HG03432 (cell line): ENCODE data around the gene KIAA1328.
"Not testable (repeated sequence)": the region's sequence is repeated elsewhere in the genome, so short reads cannot be mapped to it uniquely, and the experiment has no call there.

Source experiments
- ATAC-seq: cut with Tn5 transposase; IDR thresholded peaks from one replicate; pipeline ENCODE4 v1.9.1; 2021; ENCODE audit warnings: mild to moderate bottlenecking, moderate library complexity; ENCODE audit not compliant: unreplicated experiment

Gene KIAA1328

DNA sequence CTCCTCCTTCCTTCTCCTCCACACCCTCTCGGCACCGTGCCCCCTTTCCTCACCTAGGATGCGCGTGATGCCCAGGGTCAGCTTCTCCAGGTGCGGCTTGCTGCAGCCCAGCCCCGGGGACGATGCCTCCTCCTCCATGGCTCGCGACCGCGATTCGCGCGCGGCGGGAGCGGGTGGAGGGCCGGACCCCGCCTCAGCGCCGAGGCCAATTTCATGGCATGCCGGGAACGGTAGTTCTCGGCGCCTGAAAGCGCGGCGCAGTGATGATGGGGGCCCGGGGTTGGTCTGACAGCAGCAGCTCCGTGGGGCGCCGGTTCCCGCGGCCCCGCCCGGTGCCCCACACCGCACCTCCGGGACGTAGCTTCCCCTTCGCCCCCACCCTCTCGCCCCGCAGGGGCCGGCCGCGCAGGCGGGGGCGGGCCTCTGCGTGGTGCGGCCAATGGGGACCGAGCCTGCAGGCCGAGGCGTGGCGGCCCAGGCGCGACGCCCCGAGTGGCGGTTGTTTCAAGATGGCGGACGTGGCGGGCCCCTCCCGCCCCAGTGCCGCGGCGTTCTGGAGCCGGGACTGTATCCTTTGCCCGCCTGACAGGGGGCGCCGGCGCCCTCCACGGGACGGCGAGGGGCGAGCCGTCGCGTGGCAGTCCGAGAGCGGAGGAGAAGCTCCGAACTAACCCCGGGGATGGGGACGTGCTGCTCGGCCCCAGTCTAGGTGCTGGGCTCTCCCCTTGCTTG lies at the start of gene KIAA1328, which contains the start of gene TPGS2:
Gene KIAA1328 (plus strand): TSS at position 498 of the 732 bp plus-strand sequence. CDS start 12 bp downstream, at position 510.
Gene TPGS2 (minus strand): TSS at position 373 of the 732 bp plus-strand sequence. CDS start 235 bp downstream, at position 138.
- peak; percentile 95 for ATAC-seq

DNA sequence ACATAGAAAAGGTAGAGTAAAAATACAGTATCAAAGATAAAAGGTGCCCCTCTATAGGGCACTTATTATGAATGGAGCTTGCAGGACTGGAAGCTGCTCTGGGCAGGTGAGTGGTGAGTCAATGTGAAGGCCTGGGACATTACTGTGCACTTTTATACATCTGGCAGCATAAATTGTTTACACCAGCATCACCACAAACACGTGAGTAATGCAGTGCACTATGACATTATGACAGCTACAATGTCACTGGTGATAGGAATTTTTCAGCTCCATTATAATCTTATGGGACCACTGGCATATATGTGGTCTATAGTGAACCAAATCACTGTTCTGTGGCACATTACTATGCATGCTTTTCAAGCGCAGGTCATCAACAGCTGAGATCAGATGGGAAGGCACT lies 48.2 kb upstream of the KIAA1328 start:
- no peak for ATAC-seq

DNA sequence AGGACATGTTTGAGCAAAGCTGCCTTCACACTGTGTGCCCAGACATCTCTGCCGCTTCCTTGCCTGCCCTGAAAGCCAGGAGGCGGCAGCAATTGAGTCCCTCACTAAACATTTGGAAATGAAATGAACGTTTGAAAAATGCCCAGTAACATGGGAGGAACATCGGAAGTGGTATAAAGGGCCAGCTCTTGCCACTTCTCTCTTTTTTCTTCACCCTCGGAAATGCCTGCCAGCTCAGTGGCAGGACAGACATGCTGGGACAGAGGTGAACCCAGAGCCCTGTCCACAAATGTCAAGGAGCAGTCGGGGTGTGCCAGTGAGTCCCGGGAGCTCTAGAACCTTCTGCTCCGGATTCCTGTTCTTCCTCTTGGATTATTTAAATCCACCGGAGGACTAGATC lies 46.2 kb upstream of the KIAA1328 start:
- ATAC-seq = no peak

GRCh38 chr18:36783792-36784191 lies 45.1 kb upstream of the KIAA1328 start:
- no peak for ATAC-seq

GRCh38 chr18:36786686-36787085 lies 42.2 kb upstream of the KIAA1328 start:
- ATAC-seq = no peak

- ATAC-seq = no peak
These were observed 36.2 kb upstream of the KIAA1328 start for GRCh38 chr18:36792634-36793283.

GRCh38 chr18:36798738-36799473 lies 30.0 kb upstream of the KIAA1328 start:
- ATAC-seq = no peak

GRCh38 chr18:36805105-36805504 lies 23.8 kb upstream of the KIAA1328 start:
- no peak for ATAC-seq

DNA sequence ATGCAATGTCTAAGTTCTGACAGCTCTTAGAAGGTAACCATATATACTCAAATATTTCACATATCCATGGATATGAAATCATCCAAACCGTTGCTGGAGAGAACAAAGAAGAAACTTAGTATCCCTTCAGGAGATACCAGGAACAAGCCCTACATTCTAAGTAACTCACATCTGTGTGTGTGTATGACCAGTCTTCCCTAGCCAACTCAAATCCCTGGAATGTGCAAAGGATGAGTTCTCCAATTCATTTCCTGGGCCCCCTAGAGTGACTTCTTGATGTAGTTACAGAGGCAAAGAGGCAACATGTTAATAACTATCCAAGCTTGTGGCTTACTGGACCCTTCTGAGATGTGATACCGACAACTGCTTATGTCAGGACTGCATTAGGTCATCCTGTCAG lies 20.2 kb upstream of the KIAA1328 start:
- no peak for ATAC-seq

- peak; percentile 97 for ATAC-seq
These were observed 19.1 kb upstream of the KIAA1328 start for GRCh38 chr18:36809590-36810381.

DNA sequence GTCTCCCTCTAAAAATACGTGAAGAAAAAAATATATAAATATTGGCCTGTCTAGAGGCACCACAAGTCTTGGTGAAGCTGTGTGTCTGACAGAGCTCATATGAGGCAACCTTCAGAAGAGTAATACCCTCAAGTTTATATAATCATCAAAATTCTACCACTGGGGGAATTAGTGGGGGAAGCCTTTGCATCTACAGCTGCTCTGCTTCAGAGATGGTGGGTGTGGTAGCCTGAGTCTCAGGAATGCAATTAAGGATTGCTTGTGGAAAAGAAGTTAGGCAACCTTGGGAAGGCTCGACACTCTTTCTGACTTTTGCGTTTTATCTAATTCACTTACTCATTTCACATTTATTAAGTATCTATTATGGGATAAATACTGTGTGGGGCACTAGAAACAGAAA lies 17.5 kb upstream of the KIAA1328 start:
- ATAC-seq = no peak

GRCh38 chr18:36811955-36812354 lies 17.0 kb upstream of the KIAA1328 start:
- no peak for ATAC-seq

DNA sequence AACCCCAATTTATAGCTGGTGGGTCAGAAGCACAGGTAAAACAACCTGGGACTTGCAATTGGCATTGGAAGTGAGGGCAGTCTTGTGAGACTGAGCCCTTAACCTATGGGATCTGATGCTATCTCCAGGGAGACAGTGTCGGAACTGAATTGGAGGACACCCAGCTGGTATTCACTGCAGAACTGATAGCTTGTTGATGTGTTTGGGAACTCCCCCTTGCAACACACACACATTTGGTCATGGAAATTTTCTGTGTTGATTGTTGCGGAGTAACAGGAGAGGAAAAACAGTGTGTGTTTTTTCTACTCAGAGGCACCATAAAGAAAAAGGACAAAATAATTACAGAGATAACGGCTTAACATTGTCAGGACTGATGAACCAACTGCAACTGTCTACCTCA lies 16.2 kb upstream of the KIAA1328 start:
- no peak for ATAC-seq

DNA sequence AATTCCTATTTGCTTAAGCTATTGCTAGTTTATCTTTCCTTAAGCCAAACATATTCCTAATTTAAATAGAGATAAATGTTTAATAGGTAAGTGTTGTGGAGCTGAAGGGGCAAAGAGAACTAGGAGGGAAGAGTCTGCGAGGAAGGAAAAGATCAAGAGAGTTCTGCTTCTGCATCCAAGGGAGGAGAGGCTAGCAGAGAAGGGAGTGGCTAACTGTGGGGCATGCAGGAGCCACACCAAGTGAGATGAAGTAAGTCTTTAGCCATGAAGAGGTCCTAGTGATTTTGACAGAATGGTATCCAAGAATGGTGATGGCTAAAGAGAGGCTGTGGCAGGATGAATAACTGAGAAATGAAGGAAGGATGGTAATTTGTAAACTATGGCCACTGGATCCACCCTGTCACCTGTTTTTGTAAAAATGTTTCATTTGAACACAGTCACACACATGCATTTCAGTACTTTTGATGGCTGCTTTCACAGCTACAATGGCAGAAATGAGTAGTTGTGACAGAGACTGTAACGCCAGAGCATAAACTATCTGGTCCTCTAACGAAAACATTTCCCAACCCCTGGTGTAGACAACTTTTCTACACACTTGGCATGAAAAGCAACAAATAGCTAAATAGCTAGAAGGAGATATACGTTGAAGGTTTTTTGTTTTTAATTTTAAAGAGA lies 15.7 kb upstream of the KIAA1328 start:
- ATAC-seq = no peak

GRCh38 chr18:36813824-36814223 lies 15.1 kb upstream of the KIAA1328 start:
- no peak for ATAC-seq

- ATAC-seq = no peak
These were observed 13.9 kb upstream of the KIAA1328 start for GRCh38 chr18:36814994-36815393.

DNA sequence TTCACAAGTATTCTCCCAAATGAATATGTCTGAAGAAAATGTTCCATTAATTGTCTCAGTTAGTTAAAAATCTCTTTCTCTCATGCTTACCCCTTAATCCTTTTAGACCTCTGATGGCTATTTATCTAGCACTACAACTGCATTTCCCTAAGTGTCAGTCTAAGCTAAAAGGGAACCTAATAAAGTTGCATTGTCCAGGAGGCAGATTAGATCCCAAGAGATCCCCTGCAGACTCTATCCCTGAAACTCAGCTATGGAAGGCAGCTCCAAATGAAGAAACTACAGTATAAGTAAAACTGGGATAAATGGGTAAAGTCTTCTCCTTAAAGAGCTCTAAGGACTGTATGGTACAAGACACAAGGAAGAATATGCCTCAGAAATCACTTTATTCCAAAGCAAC lies 12.8 kb upstream of the KIAA1328 start:
- ATAC-seq = not testable (repeated sequence)

DNA sequence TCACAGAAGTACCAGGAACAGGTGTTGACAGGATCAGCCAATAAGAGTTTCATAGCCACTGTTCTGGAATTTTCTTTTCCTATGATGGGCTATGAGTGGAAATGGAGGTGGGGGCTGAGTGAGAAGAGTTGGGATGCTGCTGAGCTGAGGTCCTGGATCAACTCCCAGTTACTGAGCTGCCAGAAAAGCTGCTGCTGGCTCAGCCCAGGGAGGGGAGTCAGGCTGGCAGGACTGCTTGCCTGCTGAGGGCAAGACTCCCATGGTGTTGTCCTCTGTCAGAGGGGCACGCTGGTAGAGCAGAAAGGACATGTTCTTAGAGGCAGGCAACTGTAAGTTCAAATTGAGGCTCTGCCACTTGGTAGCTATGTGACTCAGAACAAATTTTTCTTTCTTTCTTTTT lies 11.9 kb upstream of the KIAA1328 start:
- no peak for ATAC-seq

DNA sequence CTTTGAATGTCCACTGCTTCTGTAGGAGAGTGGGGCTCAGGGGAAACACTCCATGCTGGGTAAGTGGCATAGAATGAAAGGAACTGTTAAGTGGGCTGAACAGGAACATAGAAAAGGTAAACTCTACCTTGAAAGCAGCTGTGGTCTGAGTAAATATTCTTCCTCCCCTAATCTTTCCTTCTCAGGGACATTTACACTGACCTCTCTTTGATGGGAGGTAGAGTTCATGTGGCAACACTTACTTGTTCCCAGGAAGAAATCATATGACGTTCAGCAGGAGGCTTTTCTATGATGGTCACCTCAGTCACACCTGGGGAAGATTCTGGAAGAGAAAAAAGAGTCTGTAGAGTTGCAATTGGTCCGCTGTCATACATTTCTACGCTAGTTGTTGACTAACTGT lies 10.3 kb upstream of the KIAA1328 start:
- ATAC-seq = no peak

DNA sequence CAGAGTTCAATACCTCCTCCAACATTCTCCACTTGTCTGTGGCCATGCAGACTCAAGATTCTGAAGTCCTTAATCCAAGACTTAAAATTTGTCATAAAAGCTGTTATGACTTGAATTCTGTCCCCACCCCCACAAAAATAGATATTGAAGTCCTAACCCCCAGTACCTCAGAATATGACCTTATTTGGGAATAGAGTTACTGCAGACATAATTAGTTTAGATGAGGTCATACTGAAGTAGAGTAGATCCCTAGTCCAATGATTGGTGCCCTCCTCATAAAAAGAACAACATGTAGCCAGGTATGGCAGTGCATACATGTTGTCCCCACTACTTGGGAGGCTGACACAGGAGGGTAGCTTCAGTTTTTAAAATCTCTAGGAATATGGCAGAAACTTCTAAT lies 9.3 kb upstream of the KIAA1328 start:
- ATAC-seq = no peak
